GM18517 (cell line): ENCODE measurements around the gene SPDYE17.
"Not testable (repeated sequence)": the region's sequence is repeated elsewhere in the genome, so short reads cannot be mapped to it uniquely, and the experiment has no call there.

ENCODE experiments used
- ATAC-seq: cut with Tn5 transposase; IDR thresholded peaks from one replicate; pipeline ENCODE4 v1.9.1; 2021; ENCODE audit warnings: mild to moderate bottlenecking, moderate library complexity; ENCODE audit not compliant: unreplicated experiment

The SPDYE17 gene

DNA sequence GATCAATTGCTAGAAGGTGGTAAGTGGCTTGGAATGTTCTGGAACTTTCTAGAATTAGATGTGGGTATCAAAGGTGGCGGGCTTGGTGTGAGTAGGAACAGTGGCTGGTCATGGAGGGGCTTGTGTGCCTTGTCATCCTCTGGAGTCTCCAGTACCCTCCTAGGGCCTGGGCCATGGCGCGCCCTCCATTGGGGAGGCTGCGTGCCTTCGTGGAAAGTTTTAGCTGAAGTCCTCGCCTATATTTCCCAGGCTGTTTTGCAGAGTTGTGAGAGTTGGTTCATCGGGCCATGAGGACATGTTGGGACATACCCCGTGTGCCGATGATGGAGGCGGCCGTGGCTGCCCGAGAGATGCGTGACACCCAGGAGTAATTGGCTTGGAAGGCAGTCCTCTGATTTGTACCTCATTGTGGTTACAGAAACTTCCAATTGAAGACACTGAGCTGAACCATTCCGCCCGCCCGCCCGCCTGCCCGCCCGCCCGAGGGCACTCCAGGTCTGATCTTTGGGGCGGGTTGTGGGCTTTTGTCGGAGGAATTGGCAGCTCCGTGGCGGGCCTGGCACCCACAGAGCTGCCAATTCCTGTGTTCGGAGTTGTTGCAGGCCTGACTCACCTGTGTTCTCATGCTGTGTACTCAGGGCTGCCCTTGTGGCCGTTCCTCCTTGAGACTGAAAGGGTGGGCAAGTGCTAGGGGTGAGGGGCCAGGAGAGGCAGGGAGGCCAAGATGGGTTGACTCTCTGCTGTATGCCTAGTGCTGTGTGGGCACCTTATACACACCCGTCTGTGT is 57.2 kb downstream of the SPDYE17 start:
- not testable (repeated sequence) for ATAC-seq

- ATAC-seq = not testable (repeated sequence)
Observed at GRCh38 chr7:76974336-76974735, 57.8 kb downstream of the SPDYE17 start.

GRCh38 chr7:76972391-76972790 is 59.8 kb downstream of the SPDYE17 start:
- ATAC-seq = not testable (repeated sequence)
